Liver (tissue), 3 donors: ENCODE measurements around the gene NCOA3.

Experiments
- EGR1 ChIP-seq, 2 donors: IDR thresholded peaks; 2 replicates each; pipeline ENCODE4 v1.6.1; 2016 to 2018; ENCODE audit warnings: antibody characterized with exemption in 2 of 2, low read depth in 2 of 2
- FOXA1 ChIP-seq: IDR thresholded peaks from 2 replicates; pipeline ENCODE4 v1.6.1; 2016; ENCODE audit warnings: antibody characterized with exemption
- GABPA ChIP-seq, 2 donors: IDR thresholded peaks in 1 of 2; conservative IDR thresholded peaks in 1 of 2; 2 replicates each; pipeline ENCODE4 v1.6.1; 2016; ENCODE audit warnings: antibody characterized with exemption in 2 of 2, mild to moderate bottlenecking in 1 of 2, moderate library complexity in 1 of 2
- HNF4A ChIP-seq, 2 donors: conservative IDR thresholded peaks; 2 replicates each; pipeline ENCODE4 v1.6.1; 2016; ENCODE audit warnings: antibody characterized with exemption in 2 of 2, mild to moderate bottlenecking in 2 of 2
- RAD21 ChIP-seq, 2 donors: IDR thresholded peaks; 2 replicates each; pipeline ENCODE4 v1.6.1; 2016; ENCODE audit warnings: antibody characterized with exemption in 2 of 2, mild to moderate bottlenecking in 2 of 2
- SP1 ChIP-seq: IDR thresholded peaks from 2 replicates; pipeline ENCODE4 v1.6.1; 2018; ENCODE audit warnings: antibody characterized with exemption, mild to moderate bottlenecking
- TAF1 ChIP-seq: conservative IDR thresholded peaks from 2 replicates; pipeline ENCODE4 v1.6.1; 2016; ENCODE audit warnings: antibody characterized with exemption, mild to moderate bottlenecking
- YY1 ChIP-seq: IDR thresholded peaks from 2 replicates; pipeline ENCODE4 v1.6.1; 2016; ENCODE audit warnings: antibody characterized with exemption, mild to moderate bottlenecking
- TF ChIP-seq, protein P1 (sequence below): fragments of 150-350 bp; IDR thresholded peaks from 2 replicates; pipeline ENCODE4 v1.5.1; 2017; ENCODE audit warnings: improper control_type of control experiment, low read depth, low read length; ENCODE audit not compliant: missing input control
- TF ChIP-seq, protein P2 (sequence below): IDR thresholded peaks from 2 replicates; pipeline ENCODE4 v1.6.1; 2016; ENCODE audit warnings: antibody characterized with exemption
- TF ChIP-seq, protein P3 (sequence below): IDR thresholded peaks from 2 replicates; pipeline ENCODE4 v1.6.1; 2016; ENCODE audit warnings: antibody characterized with exemption
- TF ChIP-seq, protein P4 (sequence below): IDR thresholded peaks from 2 replicates; pipeline ENCODE4 v1.6.1; 2016; ENCODE audit warnings: antibody characterized with exemption
- TF ChIP-seq, protein P5 (sequence below): IDR thresholded peaks from 2 replicates; pipeline ENCODE4 v1.6.1; 2016; ENCODE audit warnings: antibody characterized with exemption, mild to moderate bottlenecking
- donor health status: healthy.
- donor health status: healthy.

DNA sequence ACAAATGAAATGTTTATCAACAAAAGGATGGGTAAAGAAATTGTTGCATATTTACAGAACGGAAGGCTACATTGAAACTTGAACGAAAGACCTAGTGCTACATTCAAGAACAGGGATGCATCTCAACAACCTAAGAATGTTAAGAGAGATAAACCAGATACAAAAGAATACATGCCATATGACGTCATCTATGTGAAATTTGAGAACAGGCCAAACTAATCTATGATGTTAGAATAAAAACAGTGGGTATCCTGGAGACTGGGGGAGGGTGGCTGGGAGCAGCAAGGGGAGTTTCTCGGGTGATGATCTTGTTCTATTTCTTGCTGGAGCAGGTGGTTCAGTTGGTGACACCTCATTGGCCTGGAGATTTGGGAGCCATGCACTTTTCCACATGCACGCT, 202.1 kb downstream of the NCOA3 start:
- TF ChIP-seq RAD21 (IDR thresholded peaks at IDR 0.05) = no peak
- TF ChIP-seq EGR1 (IDR thresholded peaks at IDR 0.05; ENCODE audit: low read depth in 2 of 2) = no peak
- TF ChIP-seq, protein P1, sequence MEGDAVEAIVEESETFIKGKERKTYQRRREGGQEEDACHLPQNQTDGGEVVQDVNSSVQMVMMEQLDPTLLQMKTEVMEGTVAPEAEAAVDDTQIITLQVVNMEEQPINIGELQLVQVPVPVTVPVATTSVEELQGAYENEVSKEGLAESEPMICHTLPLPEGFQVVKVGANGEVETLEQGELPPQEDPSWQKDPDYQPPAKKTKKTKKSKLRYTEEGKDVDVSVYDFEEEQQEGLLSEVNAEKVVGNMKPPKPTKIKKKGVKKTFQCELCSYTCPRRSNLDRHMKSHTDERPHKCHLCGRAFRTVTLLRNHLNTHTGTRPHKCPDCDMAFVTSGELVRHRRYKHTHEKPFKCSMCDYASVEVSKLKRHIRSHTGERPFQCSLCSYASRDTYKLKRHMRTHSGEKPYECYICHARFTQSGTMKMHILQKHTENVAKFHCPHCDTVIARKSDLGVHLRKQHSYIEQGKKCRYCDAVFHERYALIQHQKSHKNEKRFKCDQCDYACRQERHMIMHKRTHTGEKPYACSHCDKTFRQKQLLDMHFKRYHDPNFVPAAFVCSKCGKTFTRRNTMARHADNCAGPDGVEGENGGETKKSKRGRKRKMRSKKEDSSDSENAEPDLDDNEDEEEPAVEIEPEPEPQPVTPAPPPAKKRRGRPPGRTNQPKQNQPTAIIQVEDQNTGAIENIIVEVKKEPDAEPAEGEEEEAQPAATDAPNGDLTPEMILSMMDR = no peak
- TF ChIP-seq TAF1 = no peak
- TF ChIP-seq GABPA (IDR thresholded peaks at IDR 0.05 in 1 of 2, conservative IDR thresholded peaks at IDR 0.05 in 1 of 2) = no peak
- TF ChIP-seq, protein P2, sequence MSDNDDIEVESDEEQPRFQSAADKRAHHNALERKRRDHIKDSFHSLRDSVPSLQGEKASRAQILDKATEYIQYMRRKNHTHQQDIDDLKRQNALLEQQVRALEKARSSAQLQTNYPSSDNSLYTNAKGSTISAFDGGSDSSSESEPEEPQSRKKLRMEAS = no peak
- TF ChIP-seq, protein P3, sequence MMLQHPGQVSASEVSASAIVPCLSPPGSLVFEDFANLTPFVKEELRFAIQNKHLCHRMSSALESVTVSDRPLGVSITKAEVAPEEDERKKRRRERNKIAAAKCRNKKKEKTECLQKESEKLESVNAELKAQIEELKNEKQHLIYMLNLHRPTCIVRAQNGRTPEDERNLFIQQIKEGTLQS = no peak
- TF ChIP-seq, protein P4, sequence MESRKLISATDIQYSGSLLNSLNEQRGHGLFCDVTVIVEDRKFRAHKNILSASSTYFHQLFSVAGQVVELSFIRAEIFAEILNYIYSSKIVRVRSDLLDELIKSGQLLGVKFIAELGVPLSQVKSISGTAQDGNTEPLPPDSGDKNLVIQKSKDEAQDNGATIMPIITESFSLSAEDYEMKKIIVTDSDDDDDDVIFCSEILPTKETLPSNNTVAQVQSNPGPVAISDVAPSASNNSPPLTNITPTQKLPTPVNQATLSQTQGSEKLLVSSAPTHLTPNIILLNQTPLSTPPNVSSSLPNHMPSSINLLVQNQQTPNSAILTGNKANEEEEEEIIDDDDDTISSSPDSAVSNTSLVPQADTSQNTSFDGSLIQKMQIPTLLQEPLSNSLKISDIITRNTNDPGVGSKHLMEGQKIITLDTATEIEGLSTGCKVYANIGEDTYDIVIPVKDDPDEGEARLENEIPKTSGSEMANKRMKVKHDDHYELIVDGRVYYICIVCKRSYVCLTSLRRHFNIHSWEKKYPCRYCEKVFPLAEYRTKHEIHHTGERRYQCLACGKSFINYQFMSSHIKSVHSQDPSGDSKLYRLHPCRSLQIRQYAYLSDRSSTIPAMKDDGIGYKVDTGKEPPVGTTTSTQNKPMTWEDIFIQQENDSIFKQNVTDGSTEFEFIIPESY = no peak
- no peak for TF ChIP-seq FOXA1
- TF ChIP-seq SP1 = no peak
- no peak for TF ChIP-seq YY1
- no peak for TF ChIP-seq HNF4A (conservative IDR thresholded peaks at IDR 0.05)
- TF ChIP-seq, protein P5, sequence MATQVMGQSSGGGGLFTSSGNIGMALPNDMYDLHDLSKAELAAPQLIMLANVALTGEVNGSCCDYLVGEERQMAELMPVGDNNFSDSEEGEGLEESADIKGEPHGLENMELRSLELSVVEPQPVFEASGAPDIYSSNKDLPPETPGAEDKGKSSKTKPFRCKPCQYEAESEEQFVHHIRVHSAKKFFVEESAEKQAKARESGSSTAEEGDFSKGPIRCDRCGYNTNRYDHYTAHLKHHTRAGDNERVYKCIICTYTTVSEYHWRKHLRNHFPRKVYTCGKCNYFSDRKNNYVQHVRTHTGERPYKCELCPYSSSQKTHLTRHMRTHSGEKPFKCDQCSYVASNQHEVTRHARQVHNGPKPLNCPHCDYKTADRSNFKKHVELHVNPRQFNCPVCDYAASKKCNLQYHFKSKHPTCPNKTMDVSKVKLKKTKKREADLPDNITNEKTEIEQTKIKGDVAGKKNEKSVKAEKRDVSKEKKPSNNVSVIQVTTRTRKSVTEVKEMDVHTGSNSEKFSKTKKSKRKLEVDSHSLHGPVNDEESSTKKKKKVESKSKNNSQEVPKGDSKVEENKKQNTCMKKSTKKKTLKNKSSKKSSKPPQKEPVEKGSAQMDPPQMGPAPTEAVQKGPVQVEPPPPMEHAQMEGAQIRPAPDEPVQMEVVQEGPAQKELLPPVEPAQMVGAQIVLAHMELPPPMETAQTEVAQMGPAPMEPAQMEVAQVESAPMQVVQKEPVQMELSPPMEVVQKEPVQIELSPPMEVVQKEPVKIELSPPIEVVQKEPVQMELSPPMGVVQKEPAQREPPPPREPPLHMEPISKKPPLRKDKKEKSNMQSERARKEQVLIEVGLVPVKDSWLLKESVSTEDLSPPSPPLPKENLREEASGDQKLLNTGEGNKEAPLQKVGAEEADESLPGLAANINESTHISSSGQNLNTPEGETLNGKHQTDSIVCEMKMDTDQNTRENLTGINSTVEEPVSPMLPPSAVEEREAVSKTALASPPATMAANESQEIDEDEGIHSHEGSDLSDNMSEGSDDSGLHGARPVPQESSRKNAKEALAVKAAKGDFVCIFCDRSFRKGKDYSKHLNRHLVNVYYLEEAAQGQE = no peak
